Activated naive CD8-positive, alpha-beta T cell (primary cell): ENCODE data around the gene ZNF652.
A peak's percentile ranks its signal among the peaks of the same experiment; 100 is the strongest.

Source experiments
- H3K27ac Mint-ChIP-seq: one replicate; pipeline ENCODE4 v1.8.0; 2021; ENCODE audit warnings: mixed read lengths
- H3K27me3 Mint-ChIP-seq: one replicate; pipeline ENCODE4 v1.8.0; 2021; ENCODE audit warnings: mixed read lengths
- H3K36me3 Mint-ChIP-seq: one replicate; pipeline ENCODE4 v1.8.0; 2021; ENCODE audit warnings: mixed read lengths
- H3K4me1 Mint-ChIP-seq: one replicate; pipeline ENCODE4 v1.8.0; 2021; ENCODE audit warnings: low read depth, mixed read lengths
- H3K4me3 Mint-ChIP-seq: one replicate; pipeline ENCODE4 v1.8.0; 2021; ENCODE audit warnings: mild to moderate bottlenecking, mixed read lengths
- H3K9me3 Mint-ChIP-seq: one replicate; pipeline ENCODE4 v1.8.0; 2021; ENCODE audit warnings: low read depth, mixed read lengths

Gene ZNF652

DNA sequence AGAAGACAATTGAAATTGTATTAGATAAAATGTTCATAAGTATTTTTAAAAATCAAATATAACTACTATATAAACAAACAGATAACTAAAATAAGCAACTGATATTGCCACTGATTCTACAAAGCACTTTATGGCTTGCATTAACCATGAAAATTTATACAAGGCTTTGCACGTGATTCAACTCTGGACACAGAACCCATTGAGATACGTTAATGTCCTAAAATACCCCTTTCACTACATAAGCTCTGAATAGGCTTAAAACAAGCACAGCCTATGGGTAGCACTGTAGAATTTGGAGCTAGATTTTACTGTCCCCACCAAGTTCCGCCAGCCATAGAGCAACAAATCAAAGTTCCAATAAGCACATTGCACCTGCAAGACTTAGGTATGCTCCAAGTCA is 4.5 kb downstream of the ZNF652 start:
- Mint-ChIP-seq H3K9me3 (no peaks in the 10 kb centered on the region), H3K4me3 (no peak overlapping the region), H3K36me3 (no peaks in the 10 kb centered on the region), H3K4me1 (peaks cover 60% of the 10 kb centered on the region), H3K27me3 (no peaks in the 10 kb centered on the region), H3K27ac (peak overlapping the region; percentile 77)

DNA sequence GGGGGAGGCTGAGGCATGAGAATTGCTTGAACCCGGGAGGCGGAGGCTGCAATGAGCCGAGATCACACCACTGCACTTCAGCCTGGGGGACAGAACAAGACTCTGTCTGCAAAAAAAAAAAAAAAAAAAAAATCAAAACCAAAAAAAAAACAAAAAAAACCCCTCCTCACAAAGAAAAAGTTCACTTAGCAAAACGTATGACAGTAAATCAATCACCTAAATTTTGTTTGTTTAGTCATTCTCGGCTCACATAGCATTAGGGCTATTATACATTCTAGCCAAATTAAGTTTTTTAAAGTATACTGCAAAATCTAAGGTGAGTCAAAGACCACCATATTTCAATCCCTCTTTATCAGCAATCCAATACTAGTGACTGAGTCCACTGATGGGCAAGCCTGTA is 5.7 kb downstream of the ZNF652 start:
- Mint-ChIP-seq H3K9me3 (no peaks in the 10 kb centered on the region), H3K36me3 (no peaks in the 10 kb centered on the region), H3K27ac (no peak overlapping the region), H3K4me3 (no peak overlapping the region), H3K27me3 (no peaks in the 10 kb centered on the region), H3K4me1 (peaks cover 59% of the 10 kb centered on the region)

DNA sequence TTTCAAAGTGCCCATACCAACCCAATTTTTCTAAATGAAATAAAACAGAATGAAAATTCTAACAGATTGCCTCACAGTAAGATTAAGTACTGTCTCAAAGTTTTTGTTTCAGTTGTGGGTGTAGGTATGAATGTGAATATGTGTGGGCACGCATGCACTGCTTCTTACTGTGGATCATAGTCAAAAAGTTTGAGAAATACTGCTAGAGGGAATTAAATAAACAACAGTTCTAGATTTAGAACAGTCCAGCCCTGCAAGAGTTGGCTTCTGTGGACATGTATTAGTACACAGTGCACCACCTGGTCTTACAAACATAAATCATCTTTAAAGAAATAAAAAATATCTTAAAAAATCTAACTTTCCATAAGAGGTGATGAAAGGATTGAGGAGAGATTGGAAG is 8.4 kb downstream of the ZNF652 start:
- no peaks in the 10 kb centered on the region for H3K27me3 Mint-ChIP-seq
- peaks cover 3% of the 10 kb centered on the region for H3K36me3 Mint-ChIP-seq
- no peak overlapping the region for H3K27ac Mint-ChIP-seq
- H3K4me1 Mint-ChIP-seq, result peaks cover 44% of the 10 kb centered on the region
- no peak overlapping the region for H3K4me3 Mint-ChIP-seq
- H3K9me3 Mint-ChIP-seq, result no peaks in the 10 kb centered on the region

GRCh38 chr17:49352587-49353154 is 9.4 kb downstream of the ZNF652 start:
- Mint-ChIP-seq H3K36me3 (peaks cover 3% of the 10 kb centered on the region), H3K27ac (peak overlapping the region; percentile 18), H3K9me3 (no peaks in the 10 kb centered on the region), H3K4me1 (peaks cover 43% of the 10 kb centered on the region), H3K4me3 (peak overlapping the region; percentile 2), H3K27me3 (no peaks in the 10 kb centered on the region)

DNA sequence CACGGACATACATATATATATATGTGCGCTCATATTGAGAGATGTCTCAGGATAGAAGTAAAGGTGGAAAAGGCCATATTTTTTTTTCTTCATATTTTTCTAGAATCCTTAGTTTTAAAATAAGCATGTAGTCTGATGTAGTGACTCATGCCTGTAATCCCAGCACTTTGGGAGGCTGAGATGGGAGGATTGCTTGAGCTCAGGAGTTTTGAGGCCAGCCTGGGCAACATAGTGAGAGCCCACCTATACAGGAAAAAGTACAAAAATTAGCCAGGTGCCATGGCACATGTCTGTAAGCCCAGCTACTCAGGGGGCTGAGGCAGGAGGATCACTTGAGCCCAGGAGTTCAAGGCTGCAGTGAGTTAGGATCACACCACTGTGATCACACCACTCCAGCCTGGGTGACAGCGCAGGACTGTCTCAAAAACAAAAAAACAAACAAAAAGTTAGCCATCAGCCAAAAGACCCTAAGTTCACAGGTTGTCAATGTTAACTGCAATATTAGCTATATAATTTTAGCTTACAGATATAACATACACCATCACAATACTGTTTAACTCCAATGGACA is 10.4 kb downstream of the ZNF652 start:
- Mint-ChIP-seq H3K27me3 (no peaks in the 10 kb centered on the region), H3K4me1 (peaks cover 48% of the 10 kb centered on the region), H3K9me3 (no peaks in the 10 kb centered on the region), H3K4me3 (no peak overlapping the region), H3K27ac (peak overlapping the region; percentile 50), H3K36me3 (peaks cover 3% of the 10 kb centered on the region)

DNA sequence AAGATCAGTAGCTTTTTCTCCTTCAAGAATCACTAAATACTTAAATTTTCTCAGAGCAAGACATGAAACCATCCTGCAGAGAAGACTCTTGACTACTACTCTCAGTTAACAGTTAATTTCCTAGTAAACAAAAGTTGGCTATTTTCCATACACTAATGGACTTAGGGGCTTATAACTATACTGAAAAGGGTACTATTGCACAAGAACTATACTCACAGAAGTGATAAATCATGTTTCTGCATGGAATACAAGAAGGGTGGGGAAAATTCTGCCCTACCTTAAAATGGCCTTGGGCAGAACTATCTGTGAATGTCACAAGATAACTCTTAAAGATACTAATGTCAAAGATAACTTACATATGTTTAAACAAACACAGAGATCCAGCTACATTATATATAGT is 12.5 kb downstream of the ZNF652 start:
- Mint-ChIP-seq H3K27ac (peak overlapping the region; percentile 22), H3K4me1 (peaks cover 51% of the 10 kb centered on the region), H3K4me3 (no peak overlapping the region), H3K36me3 (peaks cover 3% of the 10 kb centered on the region), H3K27me3 (no peaks in the 10 kb centered on the region), H3K9me3 (no peaks in the 10 kb centered on the region)

DNA sequence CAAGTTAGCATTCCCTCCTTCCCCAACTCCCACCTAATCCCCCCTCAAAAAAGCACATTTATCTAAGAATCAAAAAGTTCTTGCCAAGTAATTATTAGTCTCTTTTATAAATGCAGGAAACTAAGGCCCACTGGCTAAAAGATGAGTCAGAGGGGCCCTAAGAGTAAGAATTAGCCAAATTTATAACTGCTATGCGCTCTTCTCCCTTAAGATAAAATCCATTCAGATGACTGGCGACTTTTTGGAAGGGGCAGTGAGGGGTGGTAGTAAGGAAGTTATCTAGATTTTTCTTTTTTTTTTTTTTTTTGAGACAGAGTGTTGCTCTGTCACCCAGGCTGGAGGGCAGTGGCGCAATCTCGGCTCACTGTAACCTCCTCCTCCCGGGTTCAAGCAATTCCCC is 17.1 kb downstream of the ZNF652 start:
- H3K9me3 Mint-ChIP-seq, result no peaks in the 10 kb centered on the region
- no peak overlapping the region for H3K27ac Mint-ChIP-seq
- H3K36me3 Mint-ChIP-seq, result peaks cover 3% of the 10 kb centered on the region
- H3K4me3 Mint-ChIP-seq, result no peak overlapping the region
- H3K4me1 Mint-ChIP-seq, result peaks cover 68% of the 10 kb centered on the region
- H3K27me3 Mint-ChIP-seq, result no peaks in the 10 kb centered on the region

- Mint-ChIP-seq H3K4me1 (peaks cover 68% of the 10 kb centered on the region), H3K27ac (peak overlapping the region; percentile 79), H3K9me3 (no peaks in the 10 kb centered on the region), H3K36me3 (peaks cover 3% of the 10 kb centered on the region), H3K27me3 (no peaks in the 10 kb centered on the region), H3K4me3 (peak overlapping the region; percentile 84)
Measured at GRCh38 chr17:49343273-49343672, 18.8 kb downstream of the ZNF652 start.

- Mint-ChIP-seq H3K4me3 (peak overlapping the region; percentile 84), H3K27ac (peak overlapping the region; percentile 70)
Measured at GRCh38 chr17:49342575-49342936, 19.5 kb downstream of the ZNF652 start.

DNA sequence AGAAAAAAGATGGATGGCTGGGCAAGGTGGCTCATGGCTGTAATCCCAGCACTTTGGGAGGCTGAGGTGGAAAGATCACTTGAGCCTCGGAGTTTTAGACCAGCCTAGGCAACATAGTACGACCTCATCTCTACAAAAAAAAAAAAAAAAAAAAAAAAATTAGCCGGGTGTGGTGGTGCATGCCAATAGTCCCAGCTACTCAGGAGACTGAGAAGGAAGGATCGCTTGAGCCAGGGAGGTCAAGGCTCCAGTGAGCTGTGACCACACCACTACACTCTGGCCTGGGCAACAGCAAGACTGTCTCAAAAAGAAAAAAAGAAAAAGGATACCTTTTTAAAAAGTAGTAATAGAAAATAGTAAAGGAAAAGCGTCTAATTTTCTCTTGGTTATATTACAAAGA is 20.7 kb downstream of the ZNF652 start:
- H3K9me3 Mint-ChIP-seq, result no peaks in the 10 kb centered on the region
- peaks cover 3% of the 10 kb centered on the region for H3K36me3 Mint-ChIP-seq
- peak overlapping the region; percentile 61 for H3K27ac Mint-ChIP-seq
- H3K4me1 Mint-ChIP-seq, result peaks cover 61% of the 10 kb centered on the region
- H3K4me3 Mint-ChIP-seq, result peak overlapping the region; percentile 62
- H3K27me3 Mint-ChIP-seq, result no peaks in the 10 kb centered on the region

More at GRCh38 chr17:49342575-49342936, 19.5 kb downstream of the ZNF652 start:
- Mint-ChIP-seq H3K27me3 (no peaks in the 10 kb centered on the region), H3K9me3 (no peaks in the 10 kb centered on the region), H3K36me3 (peaks cover 3% of the 10 kb centered on the region), H3K4me1 (peaks cover 69% of the 10 kb centered on the region)

- Mint-ChIP-seq H3K27ac (no peak overlapping the region), H3K27me3 (no peaks in the 10 kb centered on the region), H3K4me1 (peaks cover 54% of the 10 kb centered on the region), H3K9me3 (no peaks in the 10 kb centered on the region), H3K36me3 (peaks cover 3% of the 10 kb centered on the region), H3K4me3 (peak overlapping the region; percentile 32)
Measured at GRCh38 chr17:49339354-49339753, 22.7 kb downstream of the ZNF652 start.

DNA sequence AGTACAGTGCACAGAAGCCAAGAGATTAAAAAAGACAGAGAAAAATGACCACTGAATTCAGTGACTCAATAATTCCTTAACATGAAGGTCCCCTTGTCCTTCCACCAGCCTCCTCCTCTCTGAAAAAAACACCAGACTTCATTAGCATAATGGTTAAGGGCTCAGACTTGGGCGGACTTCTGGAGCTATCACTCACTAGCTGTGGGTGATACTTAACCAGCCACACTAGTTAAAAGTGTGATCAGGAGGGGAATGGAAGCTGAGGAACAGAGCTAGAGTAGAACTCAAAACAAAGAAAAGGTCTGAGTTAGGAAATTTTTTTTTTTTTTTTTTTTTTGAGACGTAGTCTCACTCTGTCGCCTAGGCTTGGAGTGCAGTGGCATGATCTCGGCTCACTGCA is 23.2 kb downstream of the ZNF652 start:
- H3K4me3 Mint-ChIP-seq, result peak overlapping the region; percentile 74
- H3K4me1 Mint-ChIP-seq, result peaks cover 55% of the 10 kb centered on the region
- H3K27ac Mint-ChIP-seq, result peak overlapping the region; percentile 69
- peaks cover 3% of the 10 kb centered on the region for H3K36me3 Mint-ChIP-seq
- no peaks in the 10 kb centered on the region for H3K27me3 Mint-ChIP-seq
- no peaks in the 10 kb centered on the region for H3K9me3 Mint-ChIP-seq

GRCh38 chr17:49337884-49338283 is 24.2 kb downstream of the ZNF652 start:
- no peaks in the 10 kb centered on the region for H3K9me3 Mint-ChIP-seq
- H3K4me3 Mint-ChIP-seq, result peak overlapping the region; percentile 42
- H3K4me1 Mint-ChIP-seq, result peaks cover 51% of the 10 kb centered on the region
- peak overlapping the region; percentile 69 for H3K27ac Mint-ChIP-seq
- peaks cover 3% of the 10 kb centered on the region for H3K36me3 Mint-ChIP-seq
- no peaks in the 10 kb centered on the region for H3K27me3 Mint-ChIP-seq

DNA sequence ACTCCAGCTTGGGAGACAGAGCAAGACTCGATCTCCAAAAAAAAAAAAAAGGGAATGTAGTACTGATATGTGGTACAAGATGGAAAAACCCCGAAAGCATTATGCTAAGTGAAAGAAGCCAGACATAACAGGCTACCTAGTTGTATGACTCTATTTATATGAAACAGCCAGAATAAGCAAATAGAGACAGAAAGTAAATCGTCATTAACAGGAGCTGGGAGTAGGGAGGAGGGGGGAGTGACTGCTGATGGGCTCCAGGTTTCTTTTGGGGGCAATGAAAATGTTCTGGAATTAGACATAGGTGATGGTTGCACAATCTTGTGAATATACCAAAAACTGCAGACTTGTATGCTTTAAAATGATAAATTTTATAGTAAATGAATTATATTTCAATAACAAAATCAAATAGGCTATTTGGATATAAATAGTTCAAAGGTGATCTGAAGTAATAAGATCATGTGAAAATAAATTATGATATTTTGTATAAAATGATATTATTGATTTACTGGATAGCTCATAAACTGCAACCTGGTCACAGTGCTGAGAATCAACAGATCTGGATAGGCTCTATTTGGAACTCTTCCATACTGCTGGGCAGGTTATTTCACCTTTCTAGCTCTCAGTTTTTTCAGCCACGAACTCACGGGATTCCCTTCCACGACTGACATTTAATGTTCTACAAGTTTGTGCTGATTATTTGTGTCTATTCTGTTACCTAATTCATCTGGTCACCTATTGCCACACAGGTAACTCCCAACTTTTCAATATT is 27.1 kb downstream of the ZNF652 start:
- Mint-ChIP-seq H3K27me3 (no peaks in the 10 kb centered on the region), H3K4me1 (peaks cover 30% of the 10 kb centered on the region), H3K9me3 (no peaks in the 10 kb centered on the region), H3K36me3 (peaks cover 3% of the 10 kb centered on the region), H3K27ac (no peak overlapping the region), H3K4me3 (no peak overlapping the region)

DNA sequence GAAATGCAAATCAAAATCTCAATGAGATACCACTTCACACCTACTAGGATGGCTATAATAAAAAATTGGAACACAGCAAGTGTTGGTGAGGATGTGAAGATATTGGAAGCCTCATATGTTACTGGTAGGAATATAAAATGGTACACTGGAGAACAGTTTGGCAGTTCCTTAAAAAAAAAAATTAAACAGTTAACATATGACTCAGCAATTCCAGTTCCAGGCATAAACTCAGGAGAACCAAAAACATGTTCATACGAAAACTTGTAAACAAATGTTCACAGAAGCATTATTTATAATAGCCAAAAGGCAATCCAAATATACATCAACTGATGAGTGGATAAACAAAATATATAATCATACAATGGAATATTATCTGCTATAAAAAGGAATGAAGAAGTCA is 28.2 kb downstream of the ZNF652 start:
- H3K4me1 Mint-ChIP-seq, result peaks cover 30% of the 10 kb centered on the region
- H3K36me3 Mint-ChIP-seq, result peaks cover 3% of the 10 kb centered on the region
- H3K27ac Mint-ChIP-seq, result no peak overlapping the region
- H3K27me3 Mint-ChIP-seq, result no peaks in the 10 kb centered on the region
- no peak overlapping the region for H3K4me3 Mint-ChIP-seq
- no peaks in the 10 kb centered on the region for H3K9me3 Mint-ChIP-seq
